ENCODE data around the gene NAPB. TPM values are rescaled to one million over a fixed set of nuclear protein-coding genes. Genes with fewer than 3 reads are reported as not detected.

NAPB gene
- total and polyA plus RNA-seq, 10 of the 15 experiments (the other 5 are each of a cell fraction or from before 2014, with no cell fraction given) = 2.1 to 15.9 (median 7.2) TPM

- intact Hi-C loops (cut with micrococcal nuclease; ENCODE audit: unreplicated experiment) (no loop called here), in situ Hi-C loops (cut with MboI) (no loop called here)
- no TSS peak for BruUV-seq (replicated peaks)
- DNase-seq (ENCODE audit: low read depth, low spot score) = no peak
- peaks cover 9 to 10% of the 10 kb centered on the region in 2 experiments for H3K36me3 ChIP-seq (ENCODE audit: control insufficient read depth in 2 of 2, insufficient read depth in 2 of 2, low read length in 1 of 2)
- no peak overlapping the region for H3K4me2 ChIP-seq (ENCODE audit: control insufficient read depth, insufficient read depth)
- TF ChIP-seq YY1 (IDR thresholded peaks at IDR 0.05; ENCODE audit: low read depth, low read length) (no peak), SP1 (IDR thresholded peaks at IDR 0.05; ENCODE audit: low read depth, low read length) (no peak), CBFB (IDR thresholded peaks at IDR 0.05; ENCODE audit: low read depth) (no peak)
- ChIA-PET CTCF (interaction anchor here (0.7 to 1.6 kb wide), 3 partner anchors 15 to 29 kb away, joined by 3 to 5 read pairs (median 3); no protein-coding TSS in a partner anchor), RAD21 (ENCODE audit: unreplicated experiment) (no interaction called here), SMC1A (ENCODE audit: uncharacterized antibody, unreplicated experiment) (interaction anchor here (0.6 to 1.6 kb wide), 2 partner anchors 12 to 267 kb away, joined by 3 to 5 read pairs; no protein-coding TSS in a partner anchor), POLR2A (no interaction called here)
- no peak overlapping the region for H3K4me3 ChIP-seq
- H4K20me1 ChIP-seq (ENCODE audit: control insufficient read depth, insufficient read depth) = no peaks in the 10 kb centered on the region
- H2AFZ ChIP-seq (ENCODE audit: control insufficient read depth, low read depth, low read length) = no peak overlapping the region
- H3K27ac ChIP-seq (ENCODE audit: control insufficient read depth, insufficient read depth) = no peak overlapping the region
- no peak for ATAC-seq
- no peak overlapping the region for H3K9ac ChIP-seq (ENCODE audit: control insufficient read depth, insufficient read depth, low read length)
- no peaks in the 10 kb centered on the region for H3K27me3 ChIP-seq (replicated peaks in 1 of 2; ENCODE audit: control insufficient read depth in 2 of 2, insufficient read depth in 2 of 2, low read length in 1 of 2)
- 29% methylated on average over 4 of the region's 4 CpGs for WGBS (ENCODE audit: insufficient coverage, insufficient replicate concordance, low lambda C conversion rate, missing lambda C conversion rate)
- no peak for FAIRE-seq
- no peaks in the 10 kb centered on the region for H3K79me2 ChIP-seq (ENCODE audit: control insufficient read depth, insufficient read depth, low read length)
- no peaks in the 10 kb centered on the region for H3K4me1 ChIP-seq (ENCODE audit: control insufficient read depth, insufficient read depth, low read length)
- no peaks in the 10 kb centered on the region for H3K9me3 ChIP-seq (replicated peaks; ENCODE audit: control insufficient read depth, insufficient read depth, low read length)
Measured at GRCh38 chr20:23391707-23392310, 29.5 kb downstream of the NAPB start.

- intact Hi-C loops (cut with micrococcal nuclease; ENCODE audit: unreplicated experiment) (no loop called here), in situ Hi-C loops (cut with MboI) (no loop called here)
- ChIA-PET SMC1A (ENCODE audit: uncharacterized antibody, unreplicated experiment) (interaction anchor here (1.0 to 1.6 kb wide), 2 partner anchors 10 to 11 kb away, joined by 3 to 5 read pairs; no protein-coding TSS in a partner anchor), RAD21 (ENCODE audit: unreplicated experiment) (no interaction called here), CTCF (interaction anchor here (1.6 kb wide), 2 partner anchors 17 to 56 kb away, joined by 5 to 7 read pairs; no protein-coding TSS in a partner anchor), POLR2A (no interaction called here)
- no peaks in the 10 kb centered on the region for H3K27me3 ChIP-seq (replicated peaks in 1 of 2; ENCODE audit: control insufficient read depth in 2 of 2, insufficient read depth in 2 of 2, low read length in 1 of 2)
- no peak overlapping the region for H3K27ac ChIP-seq (ENCODE audit: control insufficient read depth, insufficient read depth)
- BruUV-seq (replicated peaks) = no TSS peak
- FAIRE-seq (no peak), ATAC-seq (no peak), DNase-seq (ENCODE audit: low read depth, low spot score) (no peak)
- peaks cover 9 to 10% of the 10 kb centered on the region in 2 experiments for H3K36me3 ChIP-seq (ENCODE audit: control insufficient read depth in 2 of 2, insufficient read depth in 2 of 2, low read length in 1 of 2)
- H2AFZ ChIP-seq (ENCODE audit: control insufficient read depth, low read depth, low read length) = no peak overlapping the region
- WGBS (ENCODE audit: insufficient coverage, insufficient replicate concordance, low lambda C conversion rate, missing lambda C conversion rate) = 62% methylated on average over 1 of the region's 1 CpG
- no peak overlapping the region for H3K4me2 ChIP-seq (ENCODE audit: control insufficient read depth, insufficient read depth)
- H3K4me3 ChIP-seq = no peak overlapping the region
- no peaks in the 10 kb centered on the region for H3K4me1 ChIP-seq (ENCODE audit: control insufficient read depth, insufficient read depth, low read length)
- no peaks in the 10 kb centered on the region for H3K79me2 ChIP-seq (ENCODE audit: control insufficient read depth, insufficient read depth, low read length)
- no peak overlapping the region for H3K9ac ChIP-seq (ENCODE audit: control insufficient read depth, insufficient read depth, low read length)
- TF ChIP-seq MTA3 (IDR thresholded peaks at IDR 0.05; ENCODE audit: borderline replicate concordance, low read length) (no peak), MYB (IDR thresholded peaks at IDR 0.05; ENCODE audit: borderline replicate concordance, low read depth, low read length) (no peak), IRF3 (IDR thresholded peaks at IDR 0.05) (no peak), KLF5 (IDR thresholded peaks at IDR 0.05; ENCODE audit: partially characterized antibody) (no peak), RCOR1 (conservative IDR thresholded peaks at IDR 0.05; ENCODE audit: low read depth, low read length) (no peak), E2F4 (IDR thresholded peaks at IDR 0.05; ENCODE audit: low read depth, low read length) (no peak), TCF7 (IDR thresholded peaks at IDR 0.05; ENCODE audit: borderline replicate concordance) (no peak), CHD4 (IDR thresholded peaks at IDR 0.05) (no peak), HDGF (IDR thresholded peaks at IDR 0.05) (no peak), YBX1 (IDR thresholded peaks at IDR 0.05) (no peak), TAF1 (IDR thresholded peaks at IDR 0.05; ENCODE audit: borderline replicate concordance, low read depth, low read length) (no peak)
- TF ChIP-seq, protein P1, sequence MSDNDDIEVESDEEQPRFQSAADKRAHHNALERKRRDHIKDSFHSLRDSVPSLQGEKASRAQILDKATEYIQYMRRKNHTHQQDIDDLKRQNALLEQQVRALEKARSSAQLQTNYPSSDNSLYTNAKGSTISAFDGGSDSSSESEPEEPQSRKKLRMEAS (IDR thresholded peaks at IDR 0.05; ENCODE audit: low read depth, low read length) = no peak
- no peaks in the 10 kb centered on the region for H3K9me3 ChIP-seq (replicated peaks; ENCODE audit: control insufficient read depth, insufficient read depth, low read length)
- no peaks in the 10 kb centered on the region for H4K20me1 ChIP-seq (ENCODE audit: control insufficient read depth, insufficient read depth)
Measured at GRCh38 chr20:23390091-23390774, 31.1 kb downstream of the NAPB start.

All from GM12878 (cell line).